OCI-LY1 (cell line): ENCODE measurements around the gene STRADA.

Experiments used
- H2AFZ ChIP-seq: fragments of 200-600 bp; sonication (generic), shearing (Covaris generic); 2 replicates; pipeline ENCODE4 v1.6.0; 2014; ENCODE audit warnings: antibody characterized with exemption, mild to moderate bottlenecking, low read length
- H3F3A ChIP-seq: fragments of 200-600 bp; sonication (generic), shearing (Covaris generic); 2 replicates; pipeline ENCODE4 v1.6.0; 2014; ENCODE audit warnings: mild to moderate bottlenecking, antibody characterized with exemption, low read length, moderate library complexity; ENCODE audit not compliant: insufficient read depth
- H3K27ac ChIP-seq: fragments of 200-600 bp; sonication (generic); 2 replicates; pipeline ENCODE4 v1.5.1; 2014; ENCODE audit warnings: low read length, mixed run types, mild to moderate bottlenecking, low read depth; ENCODE audit not compliant: poor library complexity, severe bottlenecking
- H3K27me3 ChIP-seq: fragments of 200-600 bp; sonication (generic); 2 replicates; pipeline ENCODE4 v1.6.0; 2014; ENCODE audit warnings: antibody characterized with exemption, mild to moderate bottlenecking, low read length, moderate library complexity; ENCODE audit not compliant: insufficient read depth
- H3K36me3 ChIP-seq: fragments of 200-600 bp; sonication (generic); 2 replicates; pipeline ENCODE4 v1.6.1; 2014; ENCODE audit warnings: mild to moderate bottlenecking, antibody characterized with exemption, low read length, moderate library complexity, mixed read lengths; ENCODE audit not compliant: insufficient read depth
- H3K4me1 ChIP-seq: fragments of 200-600 bp; sonication (generic); 2 replicates; pipeline ENCODE4 v1.5.1; 2014; ENCODE audit warnings: mild to moderate bottlenecking, low read length, moderate library complexity; ENCODE audit not compliant: insufficient read depth, severe bottlenecking
- H3K4me2 ChIP-seq: fragments of 200-600 bp; sonication (generic), shearing (Covaris generic); 2 replicates; pipeline ENCODE4 v1.6.1; 2014; ENCODE audit warnings: low read length
- H3K4me3 ChIP-seq: fragments of 200-600 bp; sonication (generic); 2 replicates; pipeline ENCODE4 v1.5.1; 2014; ENCODE audit warnings: low read length, low read depth, mild to moderate bottlenecking, mixed read lengths; ENCODE audit not compliant: poor library complexity, severe bottlenecking
- H3K79me2 ChIP-seq: fragments of 200-600 bp; shearing (Covaris generic); 2 replicates; pipeline ENCODE4 v1.6.1; 2016; ENCODE audit warnings: mixed run types, low read length, mixed read lengths; ENCODE audit not compliant: insufficient read depth
- H3K9ac ChIP-seq: fragments of 200-600 bp; sonication (generic), shearing (Covaris generic); 2 replicates; pipeline ENCODE4 v1.6.1; 2014; ENCODE audit warnings: mild to moderate bottlenecking, low read length, mixed read lengths
- H3K9me2 ChIP-seq: fragments of 200-600 bp; sonication (generic), shearing (Covaris generic); 2 replicates; pipeline ENCODE4 v1.6.1; 2014; ENCODE audit warnings: low read depth, mild to moderate bottlenecking, low read length, mixed read lengths
- H3K9me3 ChIP-seq: fragments of 200-600 bp; shearing (Covaris generic); 2 replicates; pipeline ENCODE4 v1.6.1; 2014; ENCODE audit warnings: low read length, mixed read lengths
- H4K20me1 ChIP-seq: fragments of 200-600 bp; sonication (generic), shearing (Covaris generic); 2 replicates; pipeline ENCODE4 v1.6.0; 2016; ENCODE audit warnings: mild to moderate bottlenecking, low read length; ENCODE audit not compliant: insufficient read depth
- CTCF ChIP-seq: fragments of 200-600 bp; sonication (generic), shearing (Covaris generic); IDR thresholded peaks from 2 replicates; pipeline ENCODE4 v1.5.1; 2017; ENCODE audit warnings: mild to moderate bottlenecking, antibody characterized with exemption, low read length, moderate library complexity, mixed read lengths
- EZH2 ChIP-seq: fragments of 200-600 bp; sonication (generic), shearing (Covaris generic); IDR thresholded peaks from 2 replicates; pipeline ENCODE4 v1.8.0; 2017; ENCODE audit warnings: borderline replicate concordance, mixed run types, mild to moderate bottlenecking, antibody characterized with exemption, low read length, moderate library complexity, mixed read lengths

STRADA gene

GRCh38 chr17:63657786-63658185, 83.8 kb downstream of the STRADA start:
- Histone ChIP-seq H3F3A (no peaks in the 10 kb centered on the region), H3K4me1 (no peaks in the 10 kb centered on the region), H2AFZ (no peak overlapping the region), H4K20me1 (no peaks in the 10 kb centered on the region), H3K79me2 (no peaks in the 10 kb centered on the region), H3K36me3 (peaks cover 29% of the 10 kb centered on the region; the same call in 1 of the 2 replicates), H3K9ac (no peak overlapping the region), H3K9me2 (no peaks in the 10 kb centered on the region), H3K4me3 (no peak overlapping the region), H3K9me3 (no peaks in the 10 kb centered on the region), H3K27ac (no peak overlapping the region), H3K27me3 (no peaks in the 10 kb centered on the region), H3K4me2 (no peak overlapping the region)
- TF ChIP-seq CTCF = no peak
- no peak for TF ChIP-seq EZH2

GRCh38 chr17:63653050-63653449, 88.5 kb downstream of the STRADA start:
- Histone ChIP-seq H4K20me1 (no peaks in the 10 kb centered on the region), H2AFZ (no peak overlapping the region), H3K27me3 (no peaks in the 10 kb centered on the region), H3K79me2 (no peaks in the 10 kb centered on the region), H3F3A (no peaks in the 10 kb centered on the region), H3K4me3 (no peak overlapping the region), H3K27ac (no peak overlapping the region), H3K9ac (no peak overlapping the region), H3K4me2 (no peak overlapping the region), H3K4me1 (no peaks in the 10 kb centered on the region), H3K36me3 (peaks cover 20% of the 10 kb centered on the region; the same call in 1 of the 2 replicates), H3K9me2 (no peaks in the 10 kb centered on the region), H3K9me3 (no peaks in the 10 kb centered on the region)
- TF ChIP-seq EZH2 (no peak), CTCF (no peak)
